ENCODE results near the gene SESN1.

Gene SESN1

GRCh38 chr6:109036574-109037294, 57.9 kb downstream of the SESN1 start:
- no peak overlapping the region for H3K9ac ChIP-seq (ENCODE audit: low read length)
- H3K27me3 ChIP-seq (ENCODE audit: control insufficient read depth, insufficient read depth, low read length), result no peaks in the 10 kb centered on the region
- peaks cover 16% of the 10 kb centered on the region for H3K4me1 ChIP-seq (ENCODE audit: control insufficient read depth, insufficient read depth, low read length)
- H3K9me3 ChIP-seq (ENCODE audit: control insufficient read depth, low read length), result no peaks in the 10 kb centered on the region
- no peaks in the 10 kb centered on the region for H3K36me3 ChIP-seq (ENCODE audit: control insufficient read depth, insufficient read depth, low read length)
- no peak overlapping the region for H3K4me3 ChIP-seq (ENCODE audit: low read length)

- H3K9ac ChIP-seq (ENCODE audit: low read length), result no peak overlapping the region
- H3K27me3 ChIP-seq (ENCODE audit: control insufficient read depth, insufficient read depth, low read length), result no peaks in the 10 kb centered on the region
- H3K36me3 ChIP-seq (ENCODE audit: control insufficient read depth, insufficient read depth, low read length), result no peaks in the 10 kb centered on the region
- no peaks in the 10 kb centered on the region for H3K9me3 ChIP-seq (ENCODE audit: control insufficient read depth, low read length)
- peaks cover 16% of the 10 kb centered on the region for H3K4me1 ChIP-seq (ENCODE audit: control insufficient read depth, insufficient read depth, low read length)
- no peak overlapping the region for H3K4me3 ChIP-seq (ENCODE audit: low read length)
Observed at GRCh38 chr6:109034526-109034925, 60.1 kb downstream of the SESN1 start.

GRCh38 chr6:109033655-109034054, 61.0 kb downstream of the SESN1 start:
- peaks cover 16% of the 10 kb centered on the region for H3K4me1 ChIP-seq (ENCODE audit: control insufficient read depth, insufficient read depth, low read length)

GRCh38 chr6:109031416-109031815, 63.2 kb downstream of the SESN1 start:
- no peak overlapping the region for H3K4me3 ChIP-seq (ENCODE audit: low read length)

More at GRCh38 chr6:109033655-109034054, 61.0 kb downstream of the SESN1 start:
- Histone ChIP-seq H3K9ac (ENCODE audit: low read length) (no peak overlapping the region), H3K9me3 (ENCODE audit: control insufficient read depth, low read length) (no peaks in the 10 kb centered on the region), H3K27me3 (ENCODE audit: control insufficient read depth, insufficient read depth, low read length) (no peaks in the 10 kb centered on the region), H3K4me3 (ENCODE audit: low read length) (no peak overlapping the region), H3K36me3 (ENCODE audit: control insufficient read depth, insufficient read depth, low read length) (no peaks in the 10 kb centered on the region)

GRCh38 chr6:109029313-109029712, 65.3 kb downstream of the SESN1 start:
- Histone ChIP-seq H3K9me3 (ENCODE audit: control insufficient read depth, low read length) (no peaks in the 10 kb centered on the region), H3K4me3 (ENCODE audit: low read length) (no peak overlapping the region), H3K36me3 (ENCODE audit: control insufficient read depth, insufficient read depth, low read length) (no peaks in the 10 kb centered on the region), H3K9ac (ENCODE audit: low read length) (no peak overlapping the region), H3K4me1 (ENCODE audit: control insufficient read depth, insufficient read depth, low read length) (no peaks in the 10 kb centered on the region), H3K27me3 (ENCODE audit: control insufficient read depth, insufficient read depth, low read length) (no peaks in the 10 kb centered on the region)

More at GRCh38 chr6:109031416-109031815, 63.2 kb downstream of the SESN1 start:
- Histone ChIP-seq H3K9ac (ENCODE audit: low read length) (no peak overlapping the region), H3K27me3 (ENCODE audit: control insufficient read depth, insufficient read depth, low read length) (no peaks in the 10 kb centered on the region), H3K36me3 (ENCODE audit: control insufficient read depth, insufficient read depth, low read length) (no peaks in the 10 kb centered on the region), H3K9me3 (ENCODE audit: control insufficient read depth, low read length) (no peaks in the 10 kb centered on the region), H3K4me1 (ENCODE audit: control insufficient read depth, insufficient read depth, low read length) (peaks cover 15% of the 10 kb centered on the region)

GRCh38 chr6:109028439-109028838, 66.2 kb downstream of the SESN1 start:
- H3K9ac ChIP-seq (ENCODE audit: low read length), result no peak overlapping the region
- H3K36me3 ChIP-seq (ENCODE audit: control insufficient read depth, insufficient read depth, low read length), result no peaks in the 10 kb centered on the region
- H3K27me3 ChIP-seq (ENCODE audit: control insufficient read depth, insufficient read depth, low read length), result no peaks in the 10 kb centered on the region
- no peaks in the 10 kb centered on the region for H3K9me3 ChIP-seq (ENCODE audit: control insufficient read depth, low read length)
- H3K4me1 ChIP-seq (ENCODE audit: control insufficient read depth, insufficient read depth, low read length), result no peaks in the 10 kb centered on the region
- no peak overlapping the region for H3K4me3 ChIP-seq (ENCODE audit: low read length)

GRCh38 chr6:109027964-109028363, 66.7 kb downstream of the SESN1 start:
- H3K27me3 ChIP-seq (ENCODE audit: control insufficient read depth, insufficient read depth, low read length), result no peaks in the 10 kb centered on the region
- no peaks in the 10 kb centered on the region for H3K4me1 ChIP-seq (ENCODE audit: control insufficient read depth, insufficient read depth, low read length)
- H3K4me3 ChIP-seq (ENCODE audit: low read length), result no peak overlapping the region
- H3K36me3 ChIP-seq (ENCODE audit: control insufficient read depth, insufficient read depth, low read length), result no peaks in the 10 kb centered on the region
- no peaks in the 10 kb centered on the region for H3K9me3 ChIP-seq (ENCODE audit: control insufficient read depth, low read length)
- no peak overlapping the region for H3K9ac ChIP-seq (ENCODE audit: low read length)

GRCh38 chr6:109025639-109026038, 69.0 kb downstream of the SESN1 start:
- no peak overlapping the region for H3K9ac ChIP-seq (ENCODE audit: low read length)
- no peaks in the 10 kb centered on the region for H3K27me3 ChIP-seq (ENCODE audit: control insufficient read depth, insufficient read depth, low read length)
- H3K4me3 ChIP-seq (ENCODE audit: low read length), result no peak overlapping the region
- no peaks in the 10 kb centered on the region for H3K36me3 ChIP-seq (ENCODE audit: control insufficient read depth, insufficient read depth, low read length)
- H3K4me1 ChIP-seq (ENCODE audit: control insufficient read depth, insufficient read depth, low read length), result no peaks in the 10 kb centered on the region
- no peaks in the 10 kb centered on the region for H3K9me3 ChIP-seq (ENCODE audit: control insufficient read depth, low read length)

GRCh38 chr6:109024784-109025183, 69.9 kb downstream of the SESN1 start:
- H3K9me3 ChIP-seq (ENCODE audit: control insufficient read depth, low read length), result no peaks in the 10 kb centered on the region
- H3K4me3 ChIP-seq (ENCODE audit: low read length), result no peak overlapping the region

GRCh38 chr6:109024368-109024767, 70.3 kb downstream of the SESN1 start:
- Histone ChIP-seq H3K4me3 (ENCODE audit: low read length) (no peak overlapping the region), H3K9me3 (ENCODE audit: control insufficient read depth, low read length) (no peaks in the 10 kb centered on the region), H3K36me3 (ENCODE audit: control insufficient read depth, insufficient read depth, low read length) (no peaks in the 10 kb centered on the region), H3K9ac (ENCODE audit: low read length) (no peak overlapping the region), H3K27me3 (ENCODE audit: control insufficient read depth, insufficient read depth, low read length) (no peaks in the 10 kb centered on the region), H3K4me1 (ENCODE audit: control insufficient read depth, insufficient read depth, low read length) (no peaks in the 10 kb centered on the region)

More at GRCh38 chr6:109024784-109025183, 69.9 kb downstream of the SESN1 start:
- Histone ChIP-seq H3K27me3 (ENCODE audit: control insufficient read depth, insufficient read depth, low read length) (no peaks in the 10 kb centered on the region), H3K36me3 (ENCODE audit: control insufficient read depth, insufficient read depth, low read length) (no peaks in the 10 kb centered on the region), H3K4me1 (ENCODE audit: control insufficient read depth, insufficient read depth, low read length) (no peaks in the 10 kb centered on the region), H3K9ac (ENCODE audit: low read length) (no peak overlapping the region)

GRCh38 chr6:109023356-109023925, 71.2 kb downstream of the SESN1 start:
- Histone ChIP-seq H3K36me3 (ENCODE audit: control insufficient read depth, insufficient read depth, low read length) (no peaks in the 10 kb centered on the region), H3K27me3 (ENCODE audit: control insufficient read depth, insufficient read depth, low read length) (no peaks in the 10 kb centered on the region), H3K9me3 (ENCODE audit: control insufficient read depth, low read length) (no peaks in the 10 kb centered on the region), H3K4me1 (ENCODE audit: control insufficient read depth, insufficient read depth, low read length) (no peaks in the 10 kb centered on the region), H3K9ac (ENCODE audit: low read length) (no peak overlapping the region), H3K4me3 (ENCODE audit: low read length) (no peak overlapping the region)

GRCh38 chr6:109021870-109022269, 72.8 kb downstream of the SESN1 start:
- Histone ChIP-seq H3K9ac (ENCODE audit: low read length) (no peak overlapping the region), H3K27me3 (ENCODE audit: control insufficient read depth, insufficient read depth, low read length) (no peaks in the 10 kb centered on the region), H3K36me3 (ENCODE audit: control insufficient read depth, insufficient read depth, low read length) (no peaks in the 10 kb centered on the region), H3K4me3 (ENCODE audit: low read length) (no peak overlapping the region), H3K9me3 (ENCODE audit: control insufficient read depth, low read length) (no peaks in the 10 kb centered on the region), H3K4me1 (ENCODE audit: control insufficient read depth, insufficient read depth, low read length) (no peaks in the 10 kb centered on the region)
